B cell (primary cell): Measurements from ENCODE around the gene ZNF385A. TPM values are rescaled to one million over a fixed set of nuclear protein-coding genes. Genes with fewer than 3 reads are reported as not detected.

ENCODE experiments used
- ATAC-seq: fragments of 200-7000 bp; cut with Tn5 transposase; one replicate; pipeline ENCODE4 v1.10.0; 2021; ENCODE audit warnings: low read depth, mild to moderate bottlenecking, moderate number of reproducible peaks, moderate library complexity
- CTCF ChIA-PET: fragments of 350-600 bp; sonication (Branson Sonifier 250); formaldehyde crosslinking; loops from one replicate; lab custom pipeline; 2021; ENCODE audit warnings: antibody characterized with exemption, inconsistent platforms; lab: Charles Lee
- POLR2A ChIA-PET: fragments of 350-600 bp; sonication (Branson Sonifier 250); formaldehyde crosslinking; loops from one replicate; lab custom pipeline; 2021; ENCODE audit warnings: antibody characterized with exemption; lab: Charles Lee
- DNase-seq: peaks from one replicate; pipeline ENCODE4 v3.0.0; 2013
- H2AFZ ChIP-seq: 2 replicates; pipeline ENCODE4 v1.6.1; 2012; ENCODE audit warnings: mild to moderate bottlenecking, low read depth, low read length; ENCODE audit not compliant: insufficient read depth, poor library complexity, severe bottlenecking
- H3K27ac ChIP-seq, 2 donors: 1 replicate in 1 of 2; 2 replicates in 1 of 2; pipeline ENCODE4 v1.5.1; 2012 to 2013; ENCODE audit warnings: low read length in 2 of 2, mild to moderate bottlenecking in 2 of 2, moderate library complexity in 1 of 2
- H3K27me3 ChIP-seq, 4 experiments: fragments of 200-600 bp in 1 of 4; sonication (generic) in 1 of 4; replicated peaks in 1 of 4; 1 replicate in 2 of 4; 2 replicates in 2 of 4; pipeline versions ENCODE4 v1.6.1 to v1.7.0; 2013 to 2016; ENCODE audit warnings: low read length in 3 of 4, mild to moderate bottlenecking in 2 of 4, mixed read lengths in 1 of 4, moderate library complexity in 1 of 4; ENCODE audit not compliant: insufficient read depth in 4 of 4, control insufficient read depth in 3 of 4; ENCODE audit errors: control extremely low read depth in 1 of 4
- H3K36me3 ChIP-seq, 2 experiments: replicated peaks in 1 of 2; 1 replicate in 1 of 2; 2 replicates in 1 of 2; pipeline versions ENCODE4 v1.6.1 to v1.7.1; 2013; ENCODE audit warnings: low read length in 1 of 2; ENCODE audit not compliant: insufficient read depth in 2 of 2, control insufficient read depth in 1 of 2; ENCODE audit errors: control extremely low read depth in 1 of 2, extremely low read depth in 1 of 2
- H3K4me1 ChIP-seq, 2 donors: fragments of 200-600 bp in 1 of 2; sonication (generic) in 1 of 2; 1 replicate in 1 of 2; 2 replicates in 1 of 2; pipeline versions ENCODE4 v1.5.1 to v1.6.1; 2013 to 2017; ENCODE audit warnings: low read length in 2 of 2; ENCODE audit not compliant: control insufficient read depth in 2 of 2, insufficient read depth in 2 of 2
- H3K4me2 ChIP-seq: replicated peaks from 2 replicates; pipeline ENCODE3; 2012; ENCODE audit warnings: mild to moderate bottlenecking, low read depth, low read length; ENCODE audit not compliant: poor library complexity, severe bottlenecking
- H3K4me3 ChIP-seq, 5 experiments: fragments of 200-600 bp in 1 of 5; sonication (generic) in 1 of 5; 1 replicate in 3 of 5; 2 replicates in 2 of 5; pipeline versions ENCODE4 v1.5.1 to v1.7.0; 2011 to 2016; ENCODE audit warnings: low read length in 4 of 5, mild to moderate bottlenecking in 4 of 5, low read depth in 2 of 5, control low read depth in 1 of 5, moderate library complexity in 1 of 5; ENCODE audit not compliant: insufficient read depth in 1 of 5; ENCODE audit errors: control extremely low read depth in 1 of 5, extremely low read depth in 1 of 5
- H3K79me2 ChIP-seq: fragments of 200-600 bp; sonication (generic); one replicate; pipeline ENCODE4 v1.6.0; 2016; ENCODE audit warnings: low read length; ENCODE audit not compliant: control insufficient read depth, insufficient read depth
- H3K9ac ChIP-seq: fragments of 200-600 bp; sonication (generic); 2 replicates; pipeline ENCODE4 v1.6.1; 2017; ENCODE audit warnings: mild to moderate bottlenecking, low read length, moderate library complexity
- H3K9me3 ChIP-seq, 3 donors: one replicate each; pipeline versions ENCODE4 v1.6.1 to v1.7.1; 2013; ENCODE audit warnings: low read length in 2 of 3; ENCODE audit not compliant: control insufficient read depth in 2 of 3, insufficient read depth in 1 of 3; ENCODE audit errors: control extremely low read depth in 1 of 3
- H4K20me1 ChIP-seq: 2 replicates; pipeline ENCODE4 v1.6.0; 2012; ENCODE audit warnings: mild to moderate bottlenecking, low read length; ENCODE audit not compliant: insufficient read depth, control insufficient read depth, poor library complexity, severe bottlenecking
- H3K27ac Mint-ChIP-seq: one replicate; pipeline ENCODE4 v1.8.0; 2021; ENCODE audit warnings: mixed read lengths
- H3K27me3 Mint-ChIP-seq: one replicate; pipeline ENCODE4 v1.8.0; 2021; ENCODE audit warnings: mixed read lengths
- H3K4me1 Mint-ChIP-seq: one replicate; pipeline ENCODE4 v1.8.0; 2021; ENCODE audit warnings: mixed read lengths
- H3K4me3 Mint-ChIP-seq: one replicate; pipeline ENCODE4 v1.8.0; 2021; ENCODE audit warnings: mixed read lengths
- H3K9me3 Mint-ChIP-seq: one replicate; pipeline ENCODE4 v1.8.0; 2022; ENCODE audit warnings: mixed read lengths; ENCODE audit not compliant: insufficient read depth
- CTCF ChIP-seq: fragments of 200-600 bp; IDR thresholded peaks from one replicate; pipeline ENCODE4 v1.8.0; 2022; ENCODE audit warnings: antibody characterized with exemption, mild to moderate bottlenecking
- EZH2 ChIP-seq: IDR thresholded peaks from 2 replicates; pipeline ENCODE4 v1.6.1; 2012; ENCODE audit warnings: borderline replicate concordance, low read depth, mild to moderate bottlenecking, moderate library complexity, low read length; ENCODE audit not compliant: insufficient read depth, poor library complexity, severe bottlenecking
- WGBS: methylation state at CpG from one replicate; pipeline ENCODE4 v1.1.5; 2013; ENCODE audit warnings: missing lambda C conversion rate; ENCODE audit not compliant: insufficient coverage; 5-methylcytosine and 5-hydroxymethylcytosine counted together
- intact Hi-C: fragments of 100-400 bp; cut with micrococcal nuclease; formaldehyde crosslinking; loops from one replicate; pipeline ENCODE4 v1.10.0; 2022
- polyA plus RNA-seq: library from polyadenylated mRNA; depleted of rRNA; stranded (reverse); fragments of >200 nt; gene quantifications from 2 replicates; pipeline ENCODE4 v1.2.3, GENCODE V29; 2012
- total RNA-seq, 2 donors: library from RNA; stranded (reverse); fragments of 120-200 nt in 1 of 2; gene quantifications; 1 replicate in 1 of 2; 2 replicates in 1 of 2; pipeline versions ENCODE4 v1.2.3 to v1.2.4, GENCODE V29; 2013 to 2022

The ZNF385A gene
- total and polyA plus RNA-seq, 2 donors (not counting 1 experiment from before 2014, with no cell fraction given), result 4.9 to 5.1 TPM

- Mint-ChIP-seq H3K27ac (no peak overlapping the region), H3K4me3 (no peak overlapping the region), H3K9me3 (no peaks in the 10 kb centered on the region), H3K27me3 (no peaks in the 10 kb centered on the region), H3K4me1 (peaks cover 8% of the 10 kb centered on the region)
- H3K9me3 ChIP-seq, result no peaks in the 10 kb centered on the region
- no peak for TF ChIP-seq EZH2
- H3K27me3 ChIP-seq, result no peaks in the 10 kb centered on the region
- DNase-seq (no peak), ATAC-seq (no peak)
- no peak overlapping the region for H3K4me2 ChIP-seq
- H3K27ac ChIP-seq, result no peak overlapping the region
- H3K4me3 ChIP-seq, result no peak overlapping the region
- H3K36me3 ChIP-seq, result peaks cover 0 to 27% of the 10 kb centered on the region in 2 experiments
- H3K4me1 ChIP-seq, result peaks cover 6 to 9% of the 10 kb centered on the region in 2 donors
- WGBS, result 75% methylated on average over 1 of the region's 1 CpG
- H3K9ac ChIP-seq, result no peak overlapping the region
- intact Hi-C loops, result no loop called here
- ChIA-PET POLR2A (interaction anchor here (0.6 to 0.7 kb wide), 2 partner anchors 10 to 122 kb away, joined by 4 to 8 read pairs; no protein-coding TSS in a partner anchor), CTCF (interaction anchor here (1.0 to 3.4 kb wide), 2 partner anchors 7 to 11 kb away, joined by 3 to 9 read pairs; no protein-coding TSS in a partner anchor)
- no peaks in the 10 kb centered on the region for H3K79me2 ChIP-seq
- no peak overlapping the region for H2AFZ ChIP-seq
- H4K20me1 ChIP-seq, result no peaks in the 10 kb centered on the region
Measured at GRCh38 chr12:54352891-54353874, 31.4 kb downstream of the ZNF385A start.

- peaks cover 4% of the 10 kb centered on the region in 2 donors for H3K4me1 ChIP-seq
- H3K27ac ChIP-seq, result no peak overlapping the region
- ChIA-PET CTCF (interaction anchor here (0.9 to 3.4 kb wide), 3 partner anchors 8 to 14 kb away, joined by 3 to 9 read pairs (median 3); no protein-coding TSS in a partner anchor), POLR2A (interaction anchor here (0.6 kb wide), 1 partner anchor 121 kb away, joined by 4 read pairs; no protein-coding TSS in a partner anchor)
- intact Hi-C loops, result no loop called here
- ATAC-seq, result no peak
- TF ChIP-seq EZH2 (no peak), CTCF (no peak)
- no peaks in the 10 kb centered on the region for H4K20me1 ChIP-seq
- Mint-ChIP-seq H3K4me1 (peaks cover 8% of the 10 kb centered on the region), H3K4me3 (no peak overlapping the region), H3K27ac (no peak overlapping the region), H3K27me3 (no peaks in the 10 kb centered on the region), H3K9me3 (no peaks in the 10 kb centered on the region)
- H3K36me3 ChIP-seq, result peaks cover 0 to 39% of the 10 kb centered on the region in 2 experiments
- no peaks in the 10 kb centered on the region for H3K9me3 ChIP-seq
- no peaks in the 10 kb centered on the region for H3K79me2 ChIP-seq
- no peak overlapping the region for H3K4me2 ChIP-seq
- H3K4me3 ChIP-seq, result no peak overlapping the region
- WGBS, result 7% methylated on average over 10 of the region's 21 CpGs
- no peak overlapping the region for H2AFZ ChIP-seq
- H3K27me3 ChIP-seq, result no peaks in the 10 kb centered on the region
- no peak for DNase-seq
- no peak overlapping the region for H3K9ac ChIP-seq
Measured at GRCh38 chr12:54352022-54352531, 32.5 kb downstream of the ZNF385A start.
